ENCODE results near the gene GFOD1.

The GFOD1 gene

DNA sequence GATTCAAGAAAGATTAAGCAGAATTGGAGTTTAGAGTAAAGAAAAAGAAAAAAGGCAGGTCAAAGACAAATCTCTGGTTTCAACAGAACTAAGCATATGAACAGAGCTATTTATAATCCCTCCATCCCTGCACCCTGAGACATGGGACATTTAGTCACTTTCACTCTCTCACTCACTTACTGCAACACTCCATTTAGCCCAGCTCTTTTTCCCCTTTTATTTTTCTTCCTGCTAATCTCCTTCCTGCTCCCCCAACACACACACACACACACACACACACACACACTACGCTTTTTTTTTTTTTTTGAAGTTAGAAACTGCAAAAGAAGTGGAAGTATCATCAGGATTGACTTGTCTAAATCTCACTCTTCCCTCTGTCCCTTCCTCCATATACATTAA, 113.9 kb downstream of the GFOD1 start:
- Histone ChIP-seq H3K79me2 (ENCODE audit: insufficient read depth, low read length) (no peaks in the 10 kb centered on the region), H3K4me1 (ENCODE audit: insufficient read depth, low read length, poor library complexity, severe bottlenecking) (peaks cover 18% of the 10 kb centered on the region), H3F3A (ENCODE audit: low read depth) (no peaks in the 10 kb centered on the region), H3K4me2 (ENCODE audit: low read depth, low read length, poor library complexity, severe bottlenecking) (no peak overlapping the region), H3K27me3 (ENCODE audit: insufficient read depth, low read length, poor library complexity, severe bottlenecking) (no peaks in the 10 kb centered on the region), H2AFZ (ENCODE audit: low read length) (no peak overlapping the region), H3K4me3 (ENCODE audit: low read length, poor library complexity, severe bottlenecking) (no peak overlapping the region), H3K9me2 (replicated peaks; ENCODE audit: low read depth, low read length) (no peaks in the 10 kb centered on the region), H3K9ac (ENCODE audit: low read depth, low read length, poor library complexity, severe bottlenecking) (no peak overlapping the region), H4K20me1 (ENCODE audit: insufficient read depth, low read length, poor library complexity, severe bottlenecking) (no peaks in the 10 kb centered on the region), H3K36me3 (ENCODE audit: insufficient read depth, low read length) (no peaks in the 10 kb centered on the region), H3K9me3 (ENCODE audit: insufficient read depth, low read depth, low read length) (no peaks in the 10 kb centered on the region)
- TF ChIP-seq, protein P1, sequence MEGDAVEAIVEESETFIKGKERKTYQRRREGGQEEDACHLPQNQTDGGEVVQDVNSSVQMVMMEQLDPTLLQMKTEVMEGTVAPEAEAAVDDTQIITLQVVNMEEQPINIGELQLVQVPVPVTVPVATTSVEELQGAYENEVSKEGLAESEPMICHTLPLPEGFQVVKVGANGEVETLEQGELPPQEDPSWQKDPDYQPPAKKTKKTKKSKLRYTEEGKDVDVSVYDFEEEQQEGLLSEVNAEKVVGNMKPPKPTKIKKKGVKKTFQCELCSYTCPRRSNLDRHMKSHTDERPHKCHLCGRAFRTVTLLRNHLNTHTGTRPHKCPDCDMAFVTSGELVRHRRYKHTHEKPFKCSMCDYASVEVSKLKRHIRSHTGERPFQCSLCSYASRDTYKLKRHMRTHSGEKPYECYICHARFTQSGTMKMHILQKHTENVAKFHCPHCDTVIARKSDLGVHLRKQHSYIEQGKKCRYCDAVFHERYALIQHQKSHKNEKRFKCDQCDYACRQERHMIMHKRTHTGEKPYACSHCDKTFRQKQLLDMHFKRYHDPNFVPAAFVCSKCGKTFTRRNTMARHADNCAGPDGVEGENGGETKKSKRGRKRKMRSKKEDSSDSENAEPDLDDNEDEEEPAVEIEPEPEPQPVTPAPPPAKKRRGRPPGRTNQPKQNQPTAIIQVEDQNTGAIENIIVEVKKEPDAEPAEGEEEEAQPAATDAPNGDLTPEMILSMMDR (conservative IDR thresholded peaks at IDR 0.05; ENCODE audit: low read length): no peak
- TF ChIP-seq EZH2phosphoT487 (IDR thresholded peaks at IDR 0.05; ENCODE audit: borderline replicate concordance): no peak

DNA sequence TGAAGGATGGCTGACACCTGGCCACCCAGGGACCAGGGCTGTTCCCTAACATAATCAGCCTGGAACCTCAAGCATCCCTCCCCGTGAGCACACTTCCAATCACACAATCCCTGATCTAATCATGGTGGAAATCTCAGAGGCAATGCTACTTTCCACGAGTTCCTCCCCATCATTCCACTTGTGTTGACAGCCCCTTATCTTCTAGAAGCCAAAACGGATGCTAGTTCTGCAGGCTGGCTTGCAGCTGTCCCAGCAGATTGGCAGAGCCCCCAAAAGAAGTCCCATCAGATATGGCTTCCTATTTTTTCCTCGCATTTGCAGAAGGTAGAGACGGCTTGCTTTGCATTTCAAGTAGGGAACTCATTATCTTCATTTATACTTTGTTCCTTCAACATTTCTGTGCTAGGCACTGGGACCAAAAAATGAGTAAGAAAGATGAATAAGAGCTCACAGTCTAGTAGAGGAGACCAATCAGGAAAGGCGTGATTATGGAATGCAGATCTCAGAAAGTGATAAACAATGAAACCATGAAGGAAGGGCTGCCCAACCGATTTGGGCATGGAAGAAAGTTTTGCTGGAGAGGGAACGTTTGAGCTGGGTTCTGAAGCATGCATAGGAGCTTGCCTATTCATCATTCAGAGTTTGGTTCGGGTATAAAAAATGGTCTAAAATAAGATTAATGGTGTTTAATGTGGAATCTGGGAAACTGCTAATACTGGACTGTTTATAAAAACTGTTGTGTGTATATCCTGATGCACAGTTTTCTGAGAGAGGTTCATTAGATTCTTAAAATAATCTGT, 114.5 kb downstream of the GFOD1 start:
- TF ChIP-seq EZH2phosphoT487 (IDR thresholded peaks at IDR 0.05; ENCODE audit: borderline replicate concordance): no peak
- TF ChIP-seq, protein P1 (conservative IDR thresholded peaks at IDR 0.05; ENCODE audit: low read length): no peak

DNA sequence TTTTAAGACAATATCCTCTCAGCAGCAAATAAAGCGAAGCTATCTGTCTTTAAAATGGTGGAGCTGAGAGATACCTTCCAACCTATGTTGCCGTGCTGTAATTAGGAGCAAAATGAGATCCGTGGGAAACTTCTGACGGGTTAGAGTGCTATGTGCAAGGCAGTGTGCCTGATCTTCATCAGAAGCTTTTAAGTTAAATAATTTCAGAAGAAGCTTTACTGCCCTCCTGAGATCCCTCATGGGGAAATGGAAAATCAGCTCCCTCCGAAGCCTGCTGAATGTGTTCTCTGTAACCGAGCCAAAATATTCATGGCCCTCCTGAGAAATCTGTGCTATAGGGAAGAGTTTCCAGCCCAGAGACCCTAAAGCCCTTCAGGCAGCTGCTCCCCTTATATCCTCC, 115.3 kb downstream of the GFOD1 start:
- Histone ChIP-seq H3K27me3 (ENCODE audit: insufficient read depth, low read length, poor library complexity, severe bottlenecking) (no peaks in the 10 kb centered on the region), H3K79me2 (ENCODE audit: insufficient read depth, low read length) (no peaks in the 10 kb centered on the region), H3K9me2 (replicated peaks; ENCODE audit: low read depth, low read length) (no peaks in the 10 kb centered on the region), H4K20me1 (ENCODE audit: insufficient read depth, low read length, poor library complexity, severe bottlenecking) (no peaks in the 10 kb centered on the region), H2AFZ (ENCODE audit: low read length) (no peak overlapping the region), H3K4me1 (ENCODE audit: insufficient read depth, low read length, poor library complexity, severe bottlenecking) (peaks cover 17% of the 10 kb centered on the region), H3F3A (ENCODE audit: low read depth) (no peaks in the 10 kb centered on the region), H3K9me3 (ENCODE audit: insufficient read depth, low read depth, low read length) (no peaks in the 10 kb centered on the region), H3K9ac (ENCODE audit: low read depth, low read length, poor library complexity, severe bottlenecking) (no peak overlapping the region), H3K4me2 (ENCODE audit: low read depth, low read length, poor library complexity, severe bottlenecking) (no peak overlapping the region), H3K36me3 (ENCODE audit: insufficient read depth, low read length) (no peaks in the 10 kb centered on the region), H3K4me3 (ENCODE audit: low read length, poor library complexity, severe bottlenecking) (no peak overlapping the region)
- TF ChIP-seq EZH2phosphoT487 (IDR thresholded peaks at IDR 0.05; ENCODE audit: borderline replicate concordance): no peak
- TF ChIP-seq, protein P1 (conservative IDR thresholded peaks at IDR 0.05; ENCODE audit: low read length): no peak

More for the DNA sequence above, 114.5 kb downstream of the GFOD1 start:
- H2AFZ ChIP-seq (ENCODE audit: low read length): no peak overlapping the region
- H3K36me3 ChIP-seq (ENCODE audit: insufficient read depth, low read length): no peaks in the 10 kb centered on the region
- no peak overlapping the region for H3K4me3 ChIP-seq (ENCODE audit: low read length, poor library complexity, severe bottlenecking)
- no peaks in the 10 kb centered on the region for H3F3A ChIP-seq (ENCODE audit: low read depth)
- no peaks in the 10 kb centered on the region for H3K9me3 ChIP-seq (ENCODE audit: insufficient read depth, low read depth, low read length)
- no peak overlapping the region for H3K4me2 ChIP-seq (ENCODE audit: low read depth, low read length, poor library complexity, severe bottlenecking)
- H4K20me1 ChIP-seq (ENCODE audit: insufficient read depth, low read length, poor library complexity, severe bottlenecking): no peaks in the 10 kb centered on the region
- H3K79me2 ChIP-seq (ENCODE audit: insufficient read depth, low read length): no peaks in the 10 kb centered on the region
- H3K4me1 ChIP-seq (ENCODE audit: insufficient read depth, low read length, poor library complexity, severe bottlenecking): peaks cover 17% of the 10 kb centered on the region
- H3K9me2 ChIP-seq (replicated peaks; ENCODE audit: low read depth, low read length): no peaks in the 10 kb centered on the region
- H3K27me3 ChIP-seq (ENCODE audit: insufficient read depth, low read length, poor library complexity, severe bottlenecking): no peaks in the 10 kb centered on the region
- no peak overlapping the region for H3K9ac ChIP-seq (ENCODE audit: low read depth, low read length, poor library complexity, severe bottlenecking)
